ENCODE data around the gene GNAS.

GNAS gene

DNA sequence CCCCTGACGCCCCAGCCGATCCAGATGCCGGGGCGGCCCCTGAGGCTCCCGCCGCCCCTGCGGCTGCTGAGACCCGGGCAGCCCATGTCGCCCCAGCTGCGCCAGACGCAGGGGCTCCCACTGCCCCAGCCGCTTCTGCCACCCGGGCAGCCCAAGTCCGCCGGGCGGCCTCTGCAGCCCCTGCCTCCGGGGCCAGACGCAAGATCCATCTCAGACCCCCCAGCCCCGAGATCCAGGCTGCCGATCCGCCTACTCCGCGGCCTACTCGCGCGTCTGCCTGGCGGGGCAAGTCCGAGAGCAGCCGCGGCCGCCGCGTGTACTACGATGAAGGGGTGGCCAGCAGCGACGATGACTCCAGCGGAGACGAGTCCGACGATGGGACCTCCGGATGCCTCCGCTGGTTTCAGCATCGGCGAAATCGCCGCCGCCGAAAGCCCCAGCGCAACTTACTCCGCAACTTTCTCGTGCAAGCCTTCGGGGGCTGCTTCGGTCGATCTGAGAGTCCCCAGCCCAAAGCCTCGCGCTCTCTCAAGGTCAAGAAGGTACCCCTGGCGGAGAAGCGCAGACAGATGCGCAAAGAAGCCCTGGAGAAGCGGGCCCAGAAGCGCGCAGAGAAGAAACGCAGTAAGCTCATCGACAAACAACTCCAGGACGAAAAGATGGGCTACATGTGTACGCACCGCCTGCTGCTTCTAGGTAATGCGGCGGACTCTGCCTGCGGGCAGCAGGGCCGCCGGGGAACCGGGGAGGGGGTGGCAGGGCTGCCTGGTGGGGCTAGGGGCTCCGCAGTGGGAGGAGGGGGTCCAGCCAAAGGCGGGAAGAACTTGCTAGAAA, 2.3 kb downstream of the GNAS start:
- Histone ChIP-seq H3K9ac (ENCODE audit: low read depth, low read length) (no peak overlapping the region), H3K27ac (ENCODE audit: low read depth, low read length) (no peak overlapping the region), H3K4me3 (ENCODE audit: low read length) (peak overlapping the region; percentile 44), H3K27me3 (ENCODE audit: insufficient read depth, low read length) (peaks cover 73% of the 10 kb centered on the region), H3K9me3 (ENCODE audit: insufficient read depth, low read depth, low read length) (no peaks in the 10 kb centered on the region), H3K4me1 (ENCODE audit: insufficient read depth, low read length) (peaks cover 5% of the 10 kb centered on the region; the same call in 1 of the 2 replicates), H3K36me3 (ENCODE audit: insufficient read depth, low read length) (no peaks in the 10 kb centered on the region)
- 54% methylated on average over 74 of the region's 75 CpGs for WGBS

DNA sequence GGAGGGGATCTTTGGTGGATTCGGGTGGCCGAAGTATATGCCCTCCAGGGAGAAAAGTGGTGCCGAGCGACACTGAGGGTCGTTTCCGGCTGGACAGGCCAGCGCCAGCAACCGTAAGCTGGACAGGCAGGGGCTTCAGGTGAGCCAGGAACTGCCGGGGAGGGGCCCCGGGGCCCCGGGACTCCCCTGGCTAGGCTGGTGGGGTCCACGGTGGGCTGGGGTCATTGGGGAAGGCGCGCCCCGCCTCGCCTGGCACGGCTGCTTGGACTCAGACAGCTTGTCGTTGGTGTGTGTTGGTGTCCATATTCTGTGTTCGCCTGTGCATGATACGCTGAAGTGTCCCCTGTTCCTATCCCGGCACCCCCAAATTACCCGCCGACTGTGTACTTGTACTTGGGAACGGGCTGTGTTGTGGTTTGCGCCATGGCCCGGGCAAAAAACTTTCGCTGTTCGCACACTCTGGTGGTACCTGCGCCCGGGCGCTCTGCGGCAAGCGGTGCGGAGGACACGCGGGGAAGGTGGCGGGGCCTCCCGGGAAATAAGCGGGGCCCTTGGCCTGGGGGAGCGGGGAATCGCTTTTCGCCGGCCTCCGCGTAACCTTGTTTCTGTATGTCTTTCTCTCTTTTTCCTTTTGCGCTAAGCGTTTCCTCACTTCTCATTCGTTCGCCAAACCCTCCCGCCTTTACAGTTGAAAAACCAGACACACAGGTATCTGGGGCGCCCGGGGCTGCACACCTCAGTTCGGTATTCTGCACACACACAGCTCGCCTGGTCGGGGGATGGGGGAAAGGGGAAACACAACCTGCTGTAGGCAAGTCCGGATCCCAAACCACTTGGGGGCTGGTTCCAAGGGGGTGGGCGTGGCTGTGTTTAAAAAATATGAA, 3.2 kb downstream of the GNAS start:
- H3K4me1 ChIP-seq (ENCODE audit: insufficient read depth, low read length) = peaks cover 5% of the 10 kb centered on the region; the same call in 1 of the 2 replicates
- peak overlapping the region; percentile 44 for H3K4me3 ChIP-seq (ENCODE audit: low read length)
- H3K9ac ChIP-seq (ENCODE audit: low read depth, low read length) = no peak overlapping the region
- H3K36me3 ChIP-seq (ENCODE audit: insufficient read depth, low read length) = no peaks in the 10 kb centered on the region
- no peak overlapping the region for H3K27ac ChIP-seq (ENCODE audit: low read depth, low read length)
- H3K27me3 ChIP-seq (ENCODE audit: insufficient read depth, low read length) = peaks cover 73% of the 10 kb centered on the region
- no peaks in the 10 kb centered on the region for H3K9me3 ChIP-seq (ENCODE audit: insufficient read depth, low read depth, low read length)
- WGBS = 59% methylated on average over 57 of the region's 57 CpGs

DNA sequence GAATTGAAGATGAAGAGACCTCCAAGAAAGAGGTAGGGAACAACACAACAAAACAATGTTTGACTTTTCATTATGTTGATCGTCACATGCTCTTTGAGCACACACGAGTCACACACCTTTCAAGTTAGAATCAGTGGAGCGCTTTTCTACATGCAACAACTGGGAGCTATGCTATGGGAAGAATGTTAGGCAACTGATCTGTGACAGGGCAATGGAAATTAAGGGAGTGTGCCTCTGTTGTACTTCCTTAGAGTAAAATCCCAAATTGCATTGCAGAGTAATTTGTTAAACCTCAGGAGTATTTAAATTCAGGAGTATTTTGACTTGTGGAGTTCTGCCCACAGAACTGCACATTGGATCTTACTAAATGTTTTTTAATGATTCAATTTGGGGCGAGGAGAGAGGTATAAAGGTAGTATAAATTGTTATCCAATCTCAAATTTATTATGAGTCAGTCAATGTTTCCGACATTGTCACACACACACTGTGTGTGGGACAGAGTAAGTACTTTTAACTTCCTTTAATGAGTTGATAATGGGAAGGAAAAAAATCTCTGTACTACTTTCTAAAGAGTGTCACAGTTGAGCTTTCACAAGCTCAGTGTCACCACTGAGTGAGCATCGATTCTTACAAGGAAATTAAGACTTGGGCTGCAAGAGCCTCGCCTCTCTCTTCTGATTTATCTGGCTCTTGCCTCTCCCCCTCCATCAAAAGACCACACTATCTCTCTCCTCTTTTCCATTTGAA, 10.7 kb downstream of the GNAS start:
- Histone ChIP-seq H3K4me3 (ENCODE audit: low read length) (no peak overlapping the region), H3K27me3 (ENCODE audit: insufficient read depth, low read length) (peaks cover 4% of the 10 kb centered on the region; the same call in 1 of the 2 replicates), H3K27ac (ENCODE audit: low read depth, low read length) (no peak overlapping the region), H3K9ac (ENCODE audit: low read depth, low read length) (no peak overlapping the region), H3K9me3 (ENCODE audit: insufficient read depth, low read depth, low read length) (no peaks in the 10 kb centered on the region), H3K4me1 (ENCODE audit: insufficient read depth, low read length) (no peaks in the 10 kb centered on the region), H3K36me3 (ENCODE audit: insufficient read depth, low read length) (no peaks in the 10 kb centered on the region)
- 91% methylated on average over 6 of the region's 7 CpGs for WGBS

DNA sequence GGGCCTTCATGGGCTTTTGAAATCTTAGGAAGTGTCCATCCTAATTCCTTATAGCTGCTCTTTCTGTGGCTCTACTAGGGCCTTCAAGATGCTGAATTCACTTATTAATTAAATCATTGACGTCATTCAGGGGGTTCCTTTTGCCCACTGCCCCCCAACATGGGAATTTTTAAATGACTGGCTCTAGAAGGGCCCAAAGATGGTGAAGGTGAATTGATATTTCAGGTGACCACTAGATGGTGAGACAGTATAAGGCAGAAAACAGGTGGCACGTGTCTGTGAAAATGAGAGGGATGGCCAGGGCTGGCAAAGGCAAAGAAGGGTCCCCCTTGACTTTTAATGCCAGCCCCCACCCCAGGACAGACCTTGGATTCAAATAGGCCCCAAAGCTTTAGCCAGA, 11.8 kb downstream of the GNAS start:
- Histone ChIP-seq H3K27ac (ENCODE audit: low read depth, low read length) (no peak overlapping the region), H3K4me1 (ENCODE audit: insufficient read depth, low read length) (peaks cover 7% of the 10 kb centered on the region; the same call in 1 of the 2 replicates), H3K36me3 (ENCODE audit: insufficient read depth, low read length) (no peaks in the 10 kb centered on the region), H3K9me3 (ENCODE audit: insufficient read depth, low read depth, low read length) (no peaks in the 10 kb centered on the region), H3K27me3 (ENCODE audit: insufficient read depth, low read length) (no peaks in the 10 kb centered on the region), H3K4me3 (ENCODE audit: low read length) (no peak overlapping the region), H3K9ac (ENCODE audit: low read depth, low read length) (no peak overlapping the region)
- 84% methylated on average over 2 of the region's 2 CpGs for WGBS

DNA sequence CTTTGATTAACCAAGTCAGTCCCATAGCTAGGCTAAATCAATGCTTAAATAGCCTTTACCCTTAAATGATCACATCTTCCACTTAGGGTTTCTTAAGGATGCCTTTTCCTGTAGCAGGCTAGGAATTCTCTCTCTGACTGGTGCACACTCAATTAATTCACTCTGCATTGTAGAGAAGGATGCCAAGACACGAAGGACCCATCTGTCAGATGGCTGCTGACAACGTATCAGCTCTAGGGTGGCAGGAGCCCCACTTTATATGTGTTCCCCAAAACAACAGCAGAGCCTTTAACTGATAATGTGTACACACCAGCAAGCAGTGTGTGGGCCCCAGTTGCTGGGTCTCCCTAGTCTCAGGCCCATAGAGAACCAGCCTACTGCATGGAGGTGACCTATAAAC, 13.3 kb downstream of the GNAS start:
- Histone ChIP-seq H3K9me3 (ENCODE audit: insufficient read depth, low read depth, low read length) (no peaks in the 10 kb centered on the region), H3K27ac (ENCODE audit: low read depth, low read length) (no peak overlapping the region), H3K4me3 (ENCODE audit: low read length) (no peak overlapping the region), H3K9ac (ENCODE audit: low read depth, low read length) (no peak overlapping the region), H3K36me3 (ENCODE audit: insufficient read depth, low read length) (no peaks in the 10 kb centered on the region), H3K4me1 (ENCODE audit: insufficient read depth, low read length) (peaks cover 7% of the 10 kb centered on the region; the same call in 1 of the 2 replicates), H3K27me3 (ENCODE audit: insufficient read depth, low read length) (no peaks in the 10 kb centered on the region)
- WGBS = 91% methylated on average over 2 of the region's 2 CpGs

DNA sequence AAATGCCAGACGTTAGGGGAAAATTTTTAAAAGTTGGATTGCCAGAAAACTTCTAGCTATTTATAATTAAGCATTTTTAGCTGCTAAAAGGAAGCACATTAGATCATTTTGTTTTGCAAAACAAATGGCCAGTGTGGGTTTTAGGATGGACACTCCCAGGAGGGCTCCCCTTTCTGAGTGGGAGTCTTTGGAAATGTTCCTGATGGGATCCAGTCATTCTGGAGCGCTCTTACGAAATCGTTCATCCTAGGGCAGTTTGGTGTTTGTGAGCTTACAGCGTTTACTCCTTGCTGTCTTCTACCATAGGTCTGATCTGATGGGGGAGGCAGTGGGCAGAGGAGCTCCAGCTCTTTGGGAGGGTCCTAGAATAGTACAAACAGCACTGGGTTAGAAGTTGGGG, 14.7 kb downstream of the GNAS start:
- WGBS = 88% methylated on average over 5 of the region's 5 CpGs
- no peak overlapping the region for H3K9ac ChIP-seq (ENCODE audit: low read depth, low read length)
- H3K4me3 ChIP-seq (ENCODE audit: low read length) = no peak overlapping the region
- peaks cover 7% of the 10 kb centered on the region; the same call in 1 of the 2 replicates for H3K4me1 ChIP-seq (ENCODE audit: insufficient read depth, low read length)
- H3K36me3 ChIP-seq (ENCODE audit: insufficient read depth, low read length) = no peaks in the 10 kb centered on the region
- H3K27ac ChIP-seq (ENCODE audit: low read depth, low read length) = no peak overlapping the region
- H3K27me3 ChIP-seq (ENCODE audit: insufficient read depth, low read length) = no peaks in the 10 kb centered on the region
- H3K9me3 ChIP-seq (ENCODE audit: insufficient read depth, low read depth, low read length) = no peaks in the 10 kb centered on the region

DNA sequence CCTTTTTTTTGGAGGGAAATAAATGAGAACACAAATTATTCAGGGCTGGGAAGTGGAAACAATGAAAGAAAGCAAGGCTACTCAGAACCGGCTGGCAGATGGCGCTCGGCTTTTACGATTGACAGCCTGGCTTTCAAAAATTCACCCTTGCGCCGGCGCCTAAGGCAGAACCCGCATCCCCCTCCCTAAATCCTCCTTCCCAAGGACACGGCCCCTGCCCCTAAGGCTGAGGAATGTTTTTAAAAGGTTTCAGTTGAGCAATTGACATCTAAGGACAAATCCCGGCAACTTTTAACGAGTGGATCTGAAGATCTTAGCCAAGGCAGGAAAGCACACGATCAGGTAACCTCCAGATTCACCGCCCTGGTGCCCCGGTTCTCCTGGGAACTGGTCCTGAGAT, 16.3 kb downstream of the GNAS start:
- H3K27ac ChIP-seq (ENCODE audit: low read depth, low read length) = no peak overlapping the region
- H3K9me3 ChIP-seq (ENCODE audit: insufficient read depth, low read depth, low read length) = no peaks in the 10 kb centered on the region
- H3K4me3 ChIP-seq (ENCODE audit: low read length) = no peak overlapping the region
- peaks cover 7% of the 10 kb centered on the region; the same call in 1 of the 2 replicates for H3K4me1 ChIP-seq (ENCODE audit: insufficient read depth, low read length)
- no peak overlapping the region for H3K9ac ChIP-seq (ENCODE audit: low read depth, low read length)
- H3K27me3 ChIP-seq (ENCODE audit: insufficient read depth, low read length) = no peaks in the 10 kb centered on the region
- H3K36me3 ChIP-seq (ENCODE audit: insufficient read depth, low read length) = no peaks in the 10 kb centered on the region
- WGBS = 43% methylated on average over 14 of the region's 14 CpGs

DNA sequence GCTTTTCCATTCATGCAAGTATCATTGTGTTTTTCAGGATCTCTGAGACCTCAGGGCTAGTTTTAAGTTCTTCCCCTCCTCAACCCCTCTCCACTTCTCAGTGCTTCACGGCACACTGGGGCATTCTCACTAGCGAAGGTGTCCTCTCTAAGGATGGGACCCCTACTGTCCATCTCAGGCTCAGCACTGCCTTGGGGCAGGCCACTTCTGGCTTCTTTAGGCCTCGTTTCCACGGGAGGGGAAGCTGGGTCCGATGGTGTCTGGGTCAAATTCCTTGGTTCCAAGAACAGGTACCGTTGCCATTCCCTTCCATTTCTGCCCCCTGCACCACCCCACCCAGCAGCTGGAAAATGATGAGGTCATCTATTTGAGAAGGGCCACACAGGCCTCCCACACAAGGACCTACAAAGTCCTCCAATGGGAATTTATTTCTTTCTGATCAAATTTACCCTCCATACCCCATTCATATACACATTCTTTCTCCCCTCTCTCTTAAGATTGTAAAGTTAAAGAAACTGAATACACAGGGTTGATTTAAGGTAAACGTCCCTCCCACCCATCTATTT, 17.2 kb downstream of the GNAS start:
- 87% methylated on average over 7 of the region's 7 CpGs for WGBS
- Histone ChIP-seq H3K27me3 (ENCODE audit: insufficient read depth, low read length) (no peaks in the 10 kb centered on the region), H3K9ac (ENCODE audit: low read depth, low read length) (no peak overlapping the region), H3K36me3 (ENCODE audit: insufficient read depth, low read length) (no peaks in the 10 kb centered on the region), H3K27ac (ENCODE audit: low read depth, low read length) (no peak overlapping the region), H3K4me1 (ENCODE audit: insufficient read depth, low read length) (peaks cover 9% of the 10 kb centered on the region; the same call in 1 of the 2 replicates), H3K4me3 (ENCODE audit: low read length) (no peak overlapping the region), H3K9me3 (ENCODE audit: insufficient read depth, low read depth, low read length) (no peaks in the 10 kb centered on the region)

DNA sequence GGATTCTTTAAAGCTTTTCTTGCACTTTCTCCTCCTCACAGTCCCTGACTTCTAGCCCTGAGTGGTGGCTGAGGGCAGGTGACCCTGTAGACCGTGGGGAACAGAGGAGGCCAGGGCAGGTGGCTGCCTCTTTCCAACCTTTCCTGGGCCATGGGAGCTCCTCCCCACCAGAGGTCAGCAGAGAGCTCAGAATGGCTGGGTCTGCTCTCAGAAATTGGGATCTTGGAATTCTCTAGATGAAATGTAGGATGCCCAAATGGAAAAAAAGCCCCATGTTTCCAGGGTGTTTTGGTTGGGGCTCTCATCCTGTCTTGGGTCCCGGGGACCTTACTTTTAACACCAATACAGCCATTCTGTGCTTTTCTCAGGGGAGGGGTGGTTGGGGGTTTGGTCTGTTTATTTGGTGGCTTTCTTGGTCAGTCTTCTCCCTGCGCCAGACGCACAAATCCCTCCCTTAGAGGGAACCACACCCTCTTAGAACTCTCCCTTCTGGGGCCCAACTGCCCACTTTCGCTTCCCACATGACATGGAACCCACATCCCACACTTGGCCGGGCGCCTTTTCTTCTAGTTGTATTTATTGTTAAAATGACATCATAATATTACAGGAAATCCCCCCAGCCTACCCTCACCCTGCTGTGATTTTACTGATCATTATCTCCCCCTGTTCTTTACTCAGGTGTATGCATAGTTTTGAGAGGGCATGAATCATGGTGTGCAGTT, 17.9 kb downstream of the GNAS start:
- H3K4me3 ChIP-seq (ENCODE audit: low read length) = no peak overlapping the region
- peaks cover 16% of the 10 kb centered on the region for H3K4me1 ChIP-seq (ENCODE audit: insufficient read depth, low read length)
- no peak overlapping the region for H3K9ac ChIP-seq (ENCODE audit: low read depth, low read length)
- H3K36me3 ChIP-seq (ENCODE audit: insufficient read depth, low read length) = no peaks in the 10 kb centered on the region
- no peaks in the 10 kb centered on the region for H3K9me3 ChIP-seq (ENCODE audit: insufficient read depth, low read depth, low read length)
- H3K27ac ChIP-seq (ENCODE audit: low read depth, low read length) = no peak overlapping the region
- H3K27me3 ChIP-seq (ENCODE audit: insufficient read depth, low read length) = no peaks in the 10 kb centered on the region
- 91% methylated on average over 4 of the region's 7 CpGs for WGBS

DNA sequence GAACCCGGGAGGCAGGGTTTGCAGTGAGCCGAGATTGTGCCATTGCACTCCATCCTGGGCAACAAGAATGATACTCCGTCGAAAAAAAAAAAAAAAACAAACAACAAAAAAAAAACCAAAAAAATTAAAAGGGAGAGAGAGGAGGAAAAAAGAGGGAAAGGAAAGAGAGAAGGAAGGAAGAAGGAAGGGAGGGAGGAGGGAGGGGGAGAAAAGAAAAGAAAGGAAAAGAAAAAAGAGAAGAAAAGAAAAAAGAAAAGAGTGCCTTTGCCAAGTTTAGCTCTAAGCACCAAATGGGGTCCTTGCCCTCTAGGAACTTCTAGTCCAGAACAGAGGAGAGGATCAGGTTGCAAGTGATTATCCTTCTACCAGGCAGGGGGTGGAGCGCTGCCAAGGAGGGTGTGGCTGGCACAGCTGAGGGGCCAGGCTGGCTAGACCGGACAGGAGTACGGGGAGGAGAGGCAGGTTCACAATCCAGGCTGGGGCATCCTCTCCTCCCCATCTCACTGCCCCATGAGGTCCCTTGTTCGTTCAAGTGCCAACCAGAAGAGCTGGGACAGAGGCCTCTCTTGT, 19.1 kb downstream of the GNAS start:
- Histone ChIP-seq H3K4me1 (ENCODE audit: insufficient read depth, low read length) (peaks cover 28% of the 10 kb centered on the region), H3K27ac (ENCODE audit: low read depth, low read length) (no peak overlapping the region), H3K9me3 (ENCODE audit: insufficient read depth, low read depth, low read length) (no peaks in the 10 kb centered on the region), H3K4me3 (ENCODE audit: low read length) (no peak overlapping the region), H3K36me3 (ENCODE audit: insufficient read depth, low read length) (no peaks in the 10 kb centered on the region), H3K27me3 (ENCODE audit: insufficient read depth, low read length) (no peaks in the 10 kb centered on the region), H3K9ac (ENCODE audit: low read depth, low read length) (no peak overlapping the region)
- 88% methylated on average over 6 of the region's 8 CpGs for WGBS
